Mesenteric fat pad (tissue), 1 donor: ENCODE data around the gene OTUD3. TPM values are rescaled to one million over a fixed set of nuclear protein-coding genes. Genes with fewer than 3 reads are reported as not detected.

Experiments
- DNase-seq: peaks from one replicate; pipeline ENCODE4 v3.0.0-alpha.2; 2020; ENCODE audit warnings: low spot score
- total RNA-seq: library from RNA; stranded (reverse); fragmentation: NEBNext Ultra II Directional; extraction: Animal tissue kit (Norgen Biotek cat#: 25700); gene quantifications from one replicate; pipeline ENCODE4 v1.2.1, GENCODE V29; 2021
- donor health status: DM: yes; HTN: yes; CAD: no.

The OTUD3 gene
- total RNA-seq, 1 donor from 2014 or later, result 8.3 TPM

GRCh38 chr1:19946971-19947370 is 64.8 kb downstream of the OTUD3 start:
- no peak for DNase-seq

GRCh38 chr1:19949016-19949415 is 66.8 kb downstream of the OTUD3 start:
- no peak for DNase-seq

- DNase-seq, result no peak
These were observed 71.9 kb downstream of the OTUD3 start for GRCh38 chr1:19954059-19954458.

- DNase-seq, result peak; percentile 60
These were observed 73.5 kb downstream of the OTUD3 start for GRCh38 chr1:19955534-19956170.

- no peak for DNase-seq
These were observed 75.6 kb downstream of the OTUD3 start for GRCh38 chr1:19957779-19958178.

- DNase-seq, result no peak
These were observed 78.4 kb downstream of the OTUD3 start for GRCh38 chr1:19960591-19960990.

Other genes with a start within 250 kb of the OTUD3 start
- gene NBL1, start 238.1 kb upstream of the OTUD3 start, total RNA-seq, result 126 TPM
- not detected for gene HTR6, start 217.5 kb upstream of the OTUD3 start, total RNA-seq
- gene TMCO4, start 82.5 kb upstream of the OTUD3 start, total RNA-seq, result 13.6 TPM
- not detected for gene RNF186, start 67.1 kb upstream of the OTUD3 start, total RNA-seq
- not detected for gene PLA2G2E, start 41.2 kb downstream of the OTUD3 start, total RNA-seq
- 453 TPM for gene PLA2G2A, start 97.2 kb downstream of the OTUD3 start, total RNA-seq
- gene PLA2G5, start 187.8 kb downstream of the OTUD3 start, total RNA-seq, result 5.5 TPM
- gene PLA2G2D, start 237.1 kb downstream of the OTUD3 start, total RNA-seq, result not detected